ENCODE measurements around the gene NEK1.

DNA sequence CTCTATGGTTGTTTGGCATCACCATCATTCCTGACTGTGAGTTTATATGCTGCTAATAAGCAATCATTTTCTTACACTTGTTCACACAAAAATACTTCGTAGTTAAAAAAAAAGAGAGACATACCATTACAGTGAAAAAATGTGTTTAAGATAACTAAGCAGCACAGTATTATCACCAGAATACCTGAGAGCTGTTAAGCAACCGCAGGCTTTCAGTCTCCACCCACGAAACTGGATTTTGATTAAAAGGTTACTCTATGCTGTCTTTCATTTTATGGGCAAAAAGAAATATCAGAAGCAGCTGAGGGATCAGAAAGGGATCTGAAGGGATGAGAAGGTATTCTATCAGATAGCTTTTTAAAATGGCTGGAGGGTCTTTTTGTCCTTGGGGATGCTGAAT is 148.3 kb downstream of the NEK1 start:
- TF ChIP-seq CTCF (IDR thresholded peaks at IDR 0.05) (no peak), POLR2A (IDR thresholded peaks at IDR 0.05; ENCODE audit: low read depth) (no peak), POLR2AphosphoS5 (IDR thresholded peaks at IDR 0.05) (no peak), EP300 (IDR thresholded peaks at IDR 0.05) (no peak)
